GM21515 (cell line): ENCODE results near the gene RGS2.
A peak's percentile ranks its signal among the peaks of the same experiment; 100 is the strongest.

Experiments
- ATAC-seq: cut with Tn5 transposase; IDR thresholded peaks from one replicate; pipeline ENCODE4 v1.9.1; 2021; ENCODE audit not compliant: unreplicated experiment

Gene RGS2, protein sequence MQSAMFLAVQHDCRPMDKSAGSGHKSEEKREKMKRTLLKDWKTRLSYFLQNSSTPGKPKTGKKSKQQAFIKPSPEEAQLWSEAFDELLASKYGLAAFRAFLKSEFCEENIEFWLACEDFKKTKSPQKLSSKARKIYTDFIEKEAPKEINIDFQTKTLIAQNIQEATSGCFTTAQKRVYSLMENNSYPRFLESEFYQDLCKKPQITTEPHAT

DNA sequence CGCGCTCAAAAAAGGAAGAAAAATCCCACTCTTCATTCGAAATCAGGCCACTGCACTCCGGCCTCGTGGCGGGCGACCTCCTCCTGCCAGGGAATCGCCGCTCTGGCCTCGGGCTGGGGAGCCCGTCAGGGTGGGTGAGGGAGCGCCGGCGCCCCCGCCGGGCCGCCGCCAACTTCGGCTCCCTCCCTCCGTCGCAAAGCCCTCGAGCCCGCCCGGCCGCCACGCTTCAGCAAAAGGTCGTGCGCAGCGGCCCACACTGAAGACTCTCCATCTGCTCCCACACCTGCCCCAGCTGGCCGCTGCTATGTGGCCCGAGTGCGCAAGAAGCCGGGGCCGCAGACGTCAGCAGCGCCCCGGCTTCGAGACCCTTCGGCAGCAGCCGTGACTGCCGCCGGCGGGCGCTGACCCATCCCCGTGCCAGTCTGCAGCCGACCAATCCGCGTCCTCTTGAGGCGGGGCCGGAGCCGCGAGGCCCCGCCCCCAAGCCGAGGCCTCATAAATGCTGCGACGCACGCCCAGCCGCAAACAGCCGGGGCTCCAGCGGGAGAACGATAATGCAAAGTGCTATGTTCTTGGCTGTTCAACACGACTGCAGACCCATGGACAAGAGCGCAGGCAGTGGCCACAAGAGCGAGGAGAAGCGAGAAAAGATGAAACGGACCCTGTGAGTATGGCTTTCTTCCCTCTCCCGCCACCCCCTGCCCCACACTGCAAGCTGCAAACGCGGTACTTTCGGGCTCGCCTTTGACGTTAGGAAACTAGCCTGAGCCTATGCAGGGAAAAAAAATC, at the start of gene RGS2:
RGS2 (plus strand) TSS at position 522 of the 789 bp plus-strand sequence; CDS start at position 555, 33 bp downstream.
- ATAC-seq, result peak; percentile 93

DNA sequence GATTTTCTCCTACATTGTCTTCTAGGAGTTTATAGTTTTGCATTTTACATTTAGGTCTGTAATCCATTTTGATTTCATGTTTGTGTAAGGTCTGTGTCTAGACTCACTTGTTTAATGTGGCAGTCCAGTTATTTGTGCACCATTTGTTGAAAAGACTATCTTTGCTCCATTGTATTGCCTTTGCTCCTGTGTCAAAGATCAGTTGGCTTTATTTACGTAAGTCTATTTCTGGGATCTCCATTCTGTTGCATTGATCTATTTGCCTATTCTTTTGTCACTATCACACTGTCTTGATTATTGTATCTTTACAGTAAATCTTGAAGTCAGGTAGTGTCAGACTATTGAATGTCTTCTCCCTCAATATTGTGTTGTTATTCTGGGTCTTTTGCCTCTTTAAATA, 49.7 kb upstream of the RGS2 start:
- no peak for ATAC-seq

DNA sequence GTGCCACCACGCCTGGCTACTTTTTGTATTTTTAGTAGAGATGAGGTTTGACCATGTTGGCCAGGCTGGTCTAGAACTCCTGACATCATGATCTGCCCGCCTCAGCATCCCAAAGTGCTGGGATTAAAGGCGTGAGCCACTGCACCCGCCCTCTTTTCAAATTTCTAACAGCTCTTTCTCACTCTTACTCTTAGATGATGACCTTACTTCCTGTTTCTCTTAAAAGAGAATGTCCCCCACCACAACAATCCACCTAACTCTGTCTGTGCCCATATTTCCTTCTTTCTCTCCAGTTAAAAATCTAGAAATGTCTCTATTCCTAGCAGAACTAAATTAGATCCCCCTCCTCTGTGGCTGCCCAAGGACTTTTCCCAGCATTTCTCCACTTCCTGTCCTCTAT, 46.6 kb upstream of the RGS2 start:
- no peak for ATAC-seq

DNA sequence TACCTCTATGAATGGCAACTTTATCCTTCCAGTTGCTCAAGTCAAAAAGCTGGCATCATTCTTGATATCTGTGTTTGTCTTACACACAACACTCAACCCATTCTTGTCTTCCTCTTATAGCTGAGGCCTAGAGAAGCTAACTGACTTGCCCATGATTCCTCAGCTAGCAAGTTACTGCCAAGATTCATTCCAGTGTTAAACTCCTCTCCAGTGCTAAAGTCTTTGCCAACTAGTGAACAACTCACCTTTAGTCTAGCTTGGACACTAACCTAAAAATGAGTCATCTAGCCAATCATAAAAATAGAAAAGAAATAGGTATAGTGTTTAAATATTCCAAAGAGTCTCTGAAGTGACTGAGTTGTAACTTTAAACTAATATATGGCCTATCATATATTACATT, 45.6 kb upstream of the RGS2 start:
- no peak for ATAC-seq

DNA sequence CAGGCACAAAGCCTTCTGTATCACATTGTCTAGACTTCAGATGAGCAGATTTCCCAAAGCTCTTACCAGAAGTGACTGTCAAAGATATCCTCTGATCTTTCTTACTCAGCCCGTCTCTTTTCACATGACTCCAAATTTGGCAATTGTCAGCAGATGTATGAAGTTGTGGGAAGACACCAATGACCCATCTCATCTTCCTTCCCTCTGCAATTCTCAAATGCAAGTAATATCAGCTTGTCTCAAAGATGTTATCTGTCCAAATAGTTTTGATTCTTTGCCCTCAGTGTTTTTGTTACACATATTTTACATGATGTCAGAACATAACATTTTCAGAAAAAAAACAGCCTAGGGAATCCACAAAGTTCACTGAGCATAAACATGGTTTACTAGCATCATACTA, 45.1 kb upstream of the RGS2 start:
- ATAC-seq, result no peak

DNA sequence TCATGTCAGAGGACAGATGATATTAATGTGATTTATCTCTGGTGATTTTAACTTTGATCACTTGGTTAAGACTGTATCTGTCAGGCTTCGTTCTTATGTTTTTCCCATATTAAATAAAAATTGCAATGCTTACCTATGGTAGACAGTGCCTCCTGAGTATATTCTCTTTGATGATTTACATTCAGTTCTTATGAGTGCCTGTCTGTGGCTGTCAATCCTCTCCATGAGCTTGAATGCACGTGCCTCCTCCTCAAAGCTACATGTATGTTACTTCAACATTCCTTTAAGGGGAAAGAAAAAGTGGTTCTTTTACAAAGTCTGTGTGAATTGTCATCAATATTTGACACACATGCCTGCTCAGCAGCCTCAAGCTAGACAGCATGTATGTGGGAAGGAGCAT, 44.2 kb upstream of the RGS2 start:
- ATAC-seq, result no peak

DNA sequence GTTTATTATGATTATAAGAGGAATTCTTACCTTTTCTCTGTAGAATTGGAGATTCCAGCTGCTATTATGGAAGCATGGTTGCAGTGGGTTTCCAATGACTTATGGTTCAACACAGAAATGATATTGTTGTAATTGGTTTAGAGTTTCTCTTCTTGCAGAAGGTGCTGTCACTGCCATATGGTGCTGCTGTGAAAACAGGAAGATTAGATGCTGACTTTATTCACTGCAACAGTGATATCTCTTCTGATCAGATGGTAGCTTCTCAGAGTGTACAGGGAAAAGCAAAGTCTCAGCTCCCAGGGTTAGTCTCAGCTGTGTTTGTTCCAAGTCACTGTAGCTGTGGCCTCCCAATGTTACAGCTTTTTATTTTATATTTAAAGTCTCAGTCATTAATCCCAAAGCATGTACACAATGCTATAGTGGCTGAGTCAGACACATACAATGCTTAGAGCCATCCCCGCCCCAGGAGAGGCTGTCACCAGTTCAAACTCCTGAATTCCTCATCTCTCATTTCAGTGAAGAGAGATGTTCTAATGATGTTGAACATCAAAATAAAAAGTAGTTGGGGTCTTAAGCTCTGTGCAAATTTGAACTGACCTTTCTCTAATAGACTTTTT, 42.7 kb upstream of the RGS2 start:
- no peak for ATAC-seq

DNA sequence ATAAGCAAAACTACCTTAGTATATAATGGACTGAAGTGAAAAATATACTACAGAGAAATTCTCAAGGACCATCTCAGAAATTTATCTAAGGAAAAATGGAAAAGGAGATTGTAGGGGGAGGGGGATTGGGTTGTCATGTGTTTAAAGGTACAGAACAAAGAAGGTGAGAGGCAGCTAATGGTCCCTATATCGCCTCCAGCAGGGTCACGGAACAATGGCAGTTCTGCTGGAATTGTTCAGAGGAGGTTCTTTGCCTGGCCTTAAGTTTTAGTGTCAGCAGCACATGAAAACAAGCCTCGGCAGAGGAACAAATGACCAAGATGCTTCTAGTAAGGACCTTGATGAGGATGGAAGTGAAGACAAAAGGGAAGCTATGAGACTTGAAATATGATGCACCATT, 42.0 kb upstream of the RGS2 start:
- no peak for ATAC-seq

DNA sequence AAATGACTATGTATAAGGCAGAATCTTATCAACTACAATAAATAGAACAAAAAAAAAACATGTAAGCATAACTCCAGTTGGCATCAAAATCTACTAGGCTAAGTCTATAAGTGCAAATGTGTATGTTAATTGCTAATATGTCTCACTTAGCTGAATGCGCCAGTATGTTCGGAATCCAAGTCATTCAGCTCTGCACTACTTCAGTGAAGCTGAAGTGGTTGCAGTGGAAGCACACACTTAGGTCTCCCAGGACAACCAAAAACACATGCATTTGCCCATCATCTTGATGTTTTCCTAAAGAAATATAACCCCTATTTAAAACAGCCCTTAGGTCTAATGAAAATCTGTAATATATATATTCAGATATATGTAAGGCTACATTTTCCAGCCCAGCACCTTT, 41.0 kb upstream of the RGS2 start:
- ATAC-seq, result no peak

DNA sequence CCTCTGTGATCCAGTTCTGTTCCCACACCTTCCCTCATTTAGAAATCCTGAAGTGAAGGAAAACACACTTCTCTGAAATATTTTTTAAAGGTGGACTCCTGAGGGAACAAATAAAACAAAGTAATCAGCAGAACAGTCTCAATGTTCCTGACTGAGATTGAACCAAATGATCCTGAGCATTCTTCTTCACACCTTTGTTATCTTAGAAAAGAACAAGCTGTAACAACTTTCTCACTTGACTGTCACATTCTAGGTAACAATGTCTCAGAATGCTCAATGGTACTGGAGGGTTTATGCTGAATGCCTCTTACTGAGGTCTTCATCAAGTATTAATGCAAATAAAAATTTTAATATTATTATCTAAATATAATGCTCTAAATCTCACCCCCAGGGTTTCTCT, 40.4 kb upstream of the RGS2 start:
- no peak for ATAC-seq

DNA sequence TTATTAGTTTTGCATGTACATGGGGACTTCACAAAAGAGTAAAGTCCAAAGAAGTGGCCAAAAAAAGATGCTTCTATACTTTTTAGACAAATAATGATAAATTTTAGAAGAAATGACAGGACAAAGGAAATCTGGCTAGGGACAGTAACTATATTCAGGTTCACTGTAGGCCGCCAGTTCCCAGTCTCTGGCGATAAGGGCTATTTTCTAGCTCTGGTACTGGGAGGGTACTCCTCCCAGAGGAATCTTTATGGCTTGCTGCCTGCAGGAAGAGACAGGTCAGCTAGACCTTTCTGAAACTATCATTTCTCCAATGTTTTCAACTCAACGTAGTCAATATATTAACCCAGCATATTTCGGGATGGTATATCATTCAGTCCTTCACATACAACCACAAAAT, 37.5 kb upstream of the RGS2 start:
- no peak for ATAC-seq

DNA sequence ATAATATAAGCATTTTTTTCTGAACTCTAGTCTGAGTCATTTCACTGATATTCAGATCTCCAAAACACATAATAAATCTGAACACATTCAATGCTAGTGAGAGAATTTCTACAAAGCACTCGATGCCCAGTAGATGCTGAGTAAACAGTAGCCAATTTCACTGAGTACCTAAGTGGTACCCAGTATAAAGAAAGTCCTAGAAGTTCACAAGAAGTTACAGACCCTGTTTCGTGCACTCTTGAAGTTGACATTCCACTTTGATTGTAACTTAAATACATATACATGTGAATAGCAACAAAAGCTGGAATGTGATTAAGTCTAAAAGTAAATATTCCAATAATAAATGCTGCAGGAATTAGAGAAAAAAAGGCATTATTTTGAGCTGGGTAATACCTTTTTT, 33.2 kb upstream of the RGS2 start:
- ATAC-seq, result no peak

DNA sequence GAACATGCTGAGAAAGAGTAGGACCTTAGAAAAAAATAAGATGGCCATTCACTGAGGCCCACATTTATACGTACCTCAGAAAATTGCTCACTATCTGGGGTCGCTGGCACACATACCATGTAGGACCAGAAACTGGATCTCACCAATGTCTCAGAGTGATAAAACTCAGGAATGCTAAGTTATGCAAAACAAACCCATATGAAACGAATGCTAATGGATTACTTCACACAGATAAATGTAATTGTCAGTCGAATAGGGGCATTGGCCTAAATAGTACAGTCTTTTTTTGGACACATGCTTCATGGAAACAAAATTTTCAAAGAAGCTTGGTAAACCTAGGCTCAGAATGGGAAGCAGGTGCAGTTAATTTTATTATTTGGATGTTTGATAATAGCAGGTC, 32.6 kb upstream of the RGS2 start:
- ATAC-seq, result no peak

DNA sequence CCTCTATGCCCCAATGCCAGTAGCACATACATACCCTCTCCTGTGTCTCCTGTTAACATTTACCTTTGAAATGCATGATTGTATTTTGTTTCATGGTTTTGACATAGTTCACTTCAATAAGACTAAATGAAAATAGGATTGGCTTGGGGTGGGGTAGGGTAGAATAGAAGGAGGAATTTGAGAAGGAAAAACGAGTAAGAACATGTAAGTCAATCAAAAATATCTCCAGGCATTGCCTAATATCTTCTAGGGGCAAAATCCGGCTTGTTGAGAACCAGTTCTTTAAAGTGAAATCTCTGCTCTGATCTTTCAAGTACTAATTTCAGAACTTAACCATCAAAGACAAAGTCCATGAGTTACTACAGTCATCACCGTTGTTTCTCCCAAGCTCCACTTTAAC, 31.8 kb upstream of the RGS2 start:
- no peak for ATAC-seq

DNA sequence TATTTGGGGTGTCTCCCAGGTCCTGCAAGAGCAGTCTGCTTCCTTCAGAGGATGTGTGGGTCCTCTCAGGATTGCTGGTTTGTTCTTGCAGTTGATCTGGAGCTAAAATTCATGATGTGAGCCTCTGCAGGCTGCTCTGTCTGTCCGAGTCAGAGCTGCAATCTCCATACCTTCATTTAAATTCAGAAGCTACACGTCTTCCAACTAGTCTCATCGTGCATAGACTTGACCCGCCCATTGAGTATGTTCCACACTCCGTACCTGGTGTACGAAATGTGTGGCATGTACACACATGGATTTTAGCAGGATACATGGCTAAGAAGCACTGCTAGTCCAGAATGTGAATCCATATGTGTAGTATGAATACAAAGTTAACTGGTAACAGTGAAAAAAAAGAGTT, 25.0 kb upstream of the RGS2 start:
- no peak for ATAC-seq

DNA sequence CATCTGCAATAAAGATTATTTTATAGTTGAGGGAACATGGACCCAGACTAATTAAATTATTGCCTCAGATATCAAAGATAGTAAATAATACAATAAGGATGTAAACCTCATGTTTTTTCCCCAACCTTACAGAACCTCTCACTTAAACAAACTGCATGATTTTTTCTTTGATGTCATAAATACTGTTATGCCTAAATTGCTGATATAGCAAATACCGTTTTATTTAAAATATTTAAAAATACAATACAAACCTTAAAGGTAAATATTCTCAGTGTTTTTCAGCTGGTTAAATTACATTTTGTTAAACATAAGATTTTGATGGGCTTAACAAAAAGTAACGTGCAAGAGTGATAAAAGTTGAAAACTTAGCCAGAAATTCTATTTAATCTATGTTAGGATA, 24.4 kb upstream of the RGS2 start:
- ATAC-seq, result no peak

DNA sequence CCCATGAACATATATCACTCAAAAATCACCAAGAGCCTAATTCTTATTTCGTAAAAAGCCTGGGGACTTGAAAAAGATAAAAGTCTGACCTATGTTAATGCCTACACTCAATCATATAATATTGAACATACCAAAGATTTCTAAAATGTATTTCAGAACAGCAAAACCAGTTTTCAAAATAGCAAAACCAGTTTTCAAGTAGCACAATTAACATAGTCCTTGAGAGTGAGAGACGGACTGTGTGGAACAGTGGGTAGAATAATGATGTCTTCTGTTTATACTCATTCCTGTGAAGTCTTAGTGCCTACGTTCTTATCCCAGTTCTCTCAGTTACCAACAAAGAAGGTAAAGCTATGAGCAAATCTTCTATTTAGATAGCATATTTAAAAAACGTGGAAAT, 22.3 kb upstream of the RGS2 start:
- no peak for ATAC-seq

DNA sequence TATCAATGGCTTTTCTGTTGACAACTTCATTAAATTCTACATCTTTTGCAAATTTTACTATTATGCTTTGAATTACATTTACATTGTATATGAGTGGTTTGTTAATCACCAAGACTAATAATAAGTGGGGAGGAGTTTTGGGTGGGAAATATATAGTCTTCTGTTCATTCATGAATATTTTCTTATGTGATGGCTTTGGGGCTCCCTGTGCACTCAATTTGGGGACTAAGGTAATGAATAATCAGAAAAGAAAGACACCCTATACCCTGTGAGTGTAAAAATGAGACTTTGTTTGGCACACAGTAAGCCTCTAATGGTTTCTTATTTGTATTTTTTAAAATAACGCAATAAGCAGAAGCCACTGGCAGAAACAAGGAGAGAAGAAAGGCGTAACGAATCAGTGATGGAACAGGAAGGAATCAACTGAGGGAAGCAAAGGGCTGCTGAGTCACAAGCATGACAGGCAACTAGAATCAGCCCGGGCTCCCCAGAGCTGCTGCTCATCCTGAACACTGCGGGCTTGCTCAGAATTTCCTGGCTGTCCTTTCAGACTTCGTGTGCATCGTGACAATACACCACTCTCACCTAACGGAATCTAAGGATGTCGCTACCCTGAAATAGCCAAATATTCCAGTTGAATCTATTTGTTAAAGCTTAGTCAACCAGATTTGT, 20.8 kb upstream of the RGS2 start:
- no peak for ATAC-seq

DNA sequence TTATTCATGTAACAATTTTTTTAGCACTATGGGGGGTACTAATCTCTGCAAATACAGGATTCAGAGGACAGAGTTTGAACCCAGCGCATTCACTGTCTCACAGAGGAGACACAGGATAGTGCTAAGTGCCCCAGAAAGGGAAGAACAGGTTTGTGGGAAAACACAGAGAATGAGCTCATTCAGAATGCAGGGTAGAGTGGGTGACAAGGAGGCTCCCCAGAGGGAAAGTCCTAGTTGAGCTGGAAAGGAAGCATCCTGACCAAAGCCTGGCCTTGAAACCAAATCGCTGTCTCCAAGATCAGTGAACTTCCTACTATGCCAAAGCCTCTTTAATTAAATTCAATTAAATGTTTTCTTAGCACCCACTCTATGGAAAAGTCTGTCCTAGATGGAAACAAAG, 19.0 kb upstream of the RGS2 start:
- no peak for ATAC-seq

DNA sequence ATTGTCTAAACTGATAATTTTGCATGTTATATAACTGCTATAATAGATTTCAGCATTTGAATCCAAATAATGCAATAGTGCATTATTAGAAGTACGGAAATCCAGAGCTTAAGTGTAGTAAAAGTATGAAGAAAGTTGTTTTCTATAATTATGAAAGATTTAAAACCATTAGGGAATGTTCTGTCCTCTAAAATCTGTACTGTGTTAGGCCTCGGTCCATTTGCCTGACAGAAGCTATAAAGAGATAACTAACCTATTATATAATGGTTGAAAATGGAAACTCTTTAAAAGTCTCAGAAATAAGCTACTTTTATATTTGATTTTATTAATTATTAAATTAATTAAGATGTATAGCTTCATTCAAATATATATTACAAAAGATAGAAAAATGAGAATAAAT, 16.2 kb upstream of the RGS2 start:
- ATAC-seq, result no peak

DNA sequence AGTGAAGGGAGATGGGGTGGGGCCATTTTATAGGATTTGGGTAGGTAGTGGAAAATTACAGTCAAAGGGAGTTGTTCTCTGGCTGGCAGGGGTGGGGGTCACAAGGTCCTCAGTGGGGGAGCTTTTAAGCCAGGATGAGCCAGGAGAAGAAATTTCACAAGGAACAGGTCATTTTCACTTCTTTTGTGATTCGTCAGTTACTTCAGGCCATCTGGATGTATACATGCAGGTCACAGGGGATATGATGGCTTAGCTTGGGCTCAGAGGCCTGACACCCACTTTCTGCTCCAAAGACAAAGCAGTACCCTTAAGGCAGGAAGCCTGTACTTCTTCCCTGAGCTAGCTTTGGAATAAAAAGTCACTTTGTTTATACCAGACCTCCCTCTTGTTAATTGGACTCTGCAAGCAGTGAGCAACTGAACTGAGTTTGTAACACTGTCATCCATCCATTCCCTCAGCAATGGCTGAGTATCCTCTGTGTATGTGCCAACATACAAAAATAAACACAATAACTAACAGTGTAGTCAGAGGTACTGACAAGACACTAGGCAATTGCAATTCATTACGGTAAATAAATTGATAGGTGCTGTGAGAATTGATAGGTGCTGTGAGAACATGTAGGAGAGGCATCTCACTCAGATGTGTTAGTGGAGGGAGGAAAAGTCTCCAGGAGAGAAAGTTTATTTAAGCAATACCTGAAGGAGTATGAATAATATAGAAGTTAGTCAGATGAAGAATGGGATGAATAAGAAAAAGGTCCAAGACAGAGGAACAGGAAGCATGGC, 14.7 kb upstream of the RGS2 start:
- no peak for ATAC-seq
